ENCODE measurements around the gene PAFAH2.
A peak's percentile ranks its signal among the peaks of the same experiment; 100 is the strongest.

Gene PAFAH2

GRCh38 chr1:26005434-26006105, 7.7 kb upstream of the PAFAH2 start:
- H3K36me3 ChIP-seq (ENCODE audit: control insufficient read depth in 1 of 2, insufficient read depth in 2 of 2, low read length in 2 of 2) = no peaks in the 10 kb centered on the region
- H3K27me3 ChIP-seq (ENCODE audit: low read depth, low read length) = no peaks in the 10 kb centered on the region
- H3K4me1 ChIP-seq (ENCODE audit: control insufficient read depth in 1 of 2, insufficient read depth in 2 of 2, low read length in 2 of 2) = peaks cover 0 to 4% of the 10 kb centered on the region in 2 donors
- no peak overlapping the region for H3K27ac ChIP-seq (ENCODE audit: low read length)
- H3K9me3 ChIP-seq (ENCODE audit: control insufficient read depth in 1 of 2, low read length in 2 of 2) = no peaks in the 10 kb centered on the region
- no peak overlapping the region for H3K4me3 ChIP-seq (ENCODE audit: low read depth in 1 of 2, low read length in 2 of 2)

GRCh38 chr1:26003756-26004155, 5.9 kb upstream of the PAFAH2 start:
- Histone ChIP-seq H3K4me1 (ENCODE audit: control insufficient read depth in 1 of 2, insufficient read depth in 2 of 2, low read length in 2 of 2) (peaks cover 0 to 4% of the 10 kb centered on the region in 2 donors), H3K36me3 (ENCODE audit: control insufficient read depth in 1 of 2, insufficient read depth in 2 of 2, low read length in 2 of 2) (no peaks in the 10 kb centered on the region), H3K4me3 (ENCODE audit: low read depth in 1 of 2, low read length in 2 of 2) (no peak overlapping the region), H3K9me3 (ENCODE audit: control insufficient read depth in 1 of 2, low read length in 2 of 2) (no peaks in the 10 kb centered on the region), H3K27me3 (ENCODE audit: low read depth, low read length) (no peaks in the 10 kb centered on the region), H3K27ac (ENCODE audit: low read length) (no peak overlapping the region)

- H3K4me3 ChIP-seq (ENCODE audit: low read depth in 1 of 2, low read length in 2 of 2) = no peak overlapping the region
- no peaks in the 10 kb centered on the region for H3K9me3 ChIP-seq (ENCODE audit: control insufficient read depth in 1 of 2, low read length in 2 of 2)
- no peaks in the 10 kb centered on the region for H3K36me3 ChIP-seq (ENCODE audit: control insufficient read depth in 1 of 2, insufficient read depth in 2 of 2, low read length in 2 of 2)
- no peaks in the 10 kb centered on the region for H3K27me3 ChIP-seq (ENCODE audit: low read depth, low read length)
- H3K4me1 ChIP-seq (ENCODE audit: control insufficient read depth in 1 of 2, insufficient read depth in 2 of 2, low read length in 2 of 2) = peaks cover 5 to 9% of the 10 kb centered on the region in 2 donors
- H3K27ac ChIP-seq (ENCODE audit: low read length) = no peak overlapping the region
These were observed 5.4 kb upstream of the PAFAH2 start for GRCh38 chr1:26003262-26003661.

- H3K4me1 ChIP-seq (ENCODE audit: control insufficient read depth in 1 of 2, insufficient read depth in 2 of 2, low read length in 2 of 2) = peaks cover 12 to 16% of the 10 kb centered on the region in 2 donors
- H3K9me3 ChIP-seq (ENCODE audit: control insufficient read depth in 1 of 2, low read length in 2 of 2) = no peaks in the 10 kb centered on the region
- no peak overlapping the region for H3K27ac ChIP-seq (ENCODE audit: low read length)
- no peaks in the 10 kb centered on the region for H3K27me3 ChIP-seq (ENCODE audit: low read depth, low read length)
- H3K4me3 ChIP-seq (ENCODE audit: low read depth in 1 of 2, low read length in 2 of 2) = no peak overlapping the region
- H3K36me3 ChIP-seq (ENCODE audit: control insufficient read depth in 1 of 2, insufficient read depth in 2 of 2, low read length in 2 of 2) = no peaks in the 10 kb centered on the region
These were observed 1.4 kb upstream of the PAFAH2 start for GRCh38 chr1:25999041-25999800.

- peaks cover 12 to 16% of the 10 kb centered on the region in 2 donors for H3K4me1 ChIP-seq (ENCODE audit: control insufficient read depth in 1 of 2, insufficient read depth in 2 of 2, low read length in 2 of 2)
- H3K27me3 ChIP-seq (ENCODE audit: low read depth, low read length) = no peaks in the 10 kb centered on the region
- peak overlapping the region; percentile 67 to 78 for H3K4me3 ChIP-seq (ENCODE audit: low read depth in 1 of 2, low read length in 2 of 2)
- H3K9me3 ChIP-seq (ENCODE audit: control insufficient read depth in 1 of 2, low read length in 2 of 2) = no peaks in the 10 kb centered on the region
- no peaks in the 10 kb centered on the region for H3K36me3 ChIP-seq (ENCODE audit: control insufficient read depth in 1 of 2, insufficient read depth in 2 of 2, low read length in 2 of 2)
- H3K27ac ChIP-seq (ENCODE audit: low read length) = peak overlapping the region; percentile 79
These were observed 666 bp downstream of the PAFAH2 start for GRCh38 chr1:25996966-25997827.

- Histone ChIP-seq H3K9me3 (ENCODE audit: control insufficient read depth in 1 of 2, low read length in 2 of 2) (no peaks in the 10 kb centered on the region), H3K4me1 (ENCODE audit: control insufficient read depth in 1 of 2, insufficient read depth in 2 of 2, low read length in 2 of 2) (peaks cover 12 to 16% of the 10 kb centered on the region in 2 donors), H3K36me3 (ENCODE audit: control insufficient read depth in 1 of 2, insufficient read depth in 2 of 2, low read length in 2 of 2) (peaks cover 1 to 6% of the 10 kb centered on the region in 2 donors), H3K27ac (ENCODE audit: low read length) (no peak overlapping the region), H3K27me3 (ENCODE audit: low read depth, low read length) (no peaks in the 10 kb centered on the region), H3K4me3 (ENCODE audit: low read depth in 1 of 2, low read length in 2 of 2) (no peak overlapping the region)
These were observed 3.3 kb downstream of the PAFAH2 start for GRCh38 chr1:25994402-25995150.

- Histone ChIP-seq H3K4me3 (ENCODE audit: low read depth in 1 of 2, low read length in 2 of 2) (no peak overlapping the region), H3K27ac (ENCODE audit: low read length) (no peak overlapping the region), H3K9me3 (ENCODE audit: control insufficient read depth in 1 of 2, low read length in 2 of 2) (no peaks in the 10 kb centered on the region), H3K36me3 (ENCODE audit: control insufficient read depth in 1 of 2, insufficient read depth in 2 of 2, low read length in 2 of 2) (peaks cover 6 to 7% of the 10 kb centered on the region in 2 donors), H3K4me1 (ENCODE audit: control insufficient read depth in 1 of 2, insufficient read depth in 2 of 2, low read length in 2 of 2) (peaks cover 8 to 12% of the 10 kb centered on the region in 2 donors), H3K27me3 (ENCODE audit: low read depth, low read length) (no peaks in the 10 kb centered on the region)
These were observed 4.5 kb downstream of the PAFAH2 start for GRCh38 chr1:25993197-25993951.

- H3K4me1 ChIP-seq (ENCODE audit: control insufficient read depth in 1 of 2, insufficient read depth in 2 of 2, low read length in 2 of 2) = peaks cover 7 to 10% of the 10 kb centered on the region in 2 donors
- peaks cover 6 to 13% of the 10 kb centered on the region in 2 donors for H3K36me3 ChIP-seq (ENCODE audit: control insufficient read depth in 1 of 2, insufficient read depth in 2 of 2, low read length in 2 of 2)
- no peak overlapping the region for H3K4me3 ChIP-seq (ENCODE audit: low read depth in 1 of 2, low read length in 2 of 2)
- H3K27ac ChIP-seq (ENCODE audit: low read length) = no peak overlapping the region
- H3K9me3 ChIP-seq (ENCODE audit: control insufficient read depth in 1 of 2, low read length in 2 of 2) = no peaks in the 10 kb centered on the region
- no peaks in the 10 kb centered on the region for H3K27me3 ChIP-seq (ENCODE audit: low read depth, low read length)
These were observed 5.1 kb downstream of the PAFAH2 start for GRCh38 chr1:25992689-25993171.

GRCh38 chr1:25991937-25992688, 5.8 kb downstream of the PAFAH2 start:
- Histone ChIP-seq H3K9me3 (ENCODE audit: control insufficient read depth in 1 of 2, low read length in 2 of 2) (no peaks in the 10 kb centered on the region), H3K27ac (ENCODE audit: low read length) (no peak overlapping the region), H3K4me3 (ENCODE audit: low read depth in 1 of 2, low read length in 2 of 2) (no peak overlapping the region), H3K4me1 (ENCODE audit: control insufficient read depth in 1 of 2, insufficient read depth in 2 of 2, low read length in 2 of 2) (peaks cover 5 to 7% of the 10 kb centered on the region in 2 donors), H3K27me3 (ENCODE audit: low read depth, low read length) (no peaks in the 10 kb centered on the region), H3K36me3 (ENCODE audit: control insufficient read depth in 1 of 2, insufficient read depth in 2 of 2, low read length in 2 of 2) (peaks cover 6 to 13% of the 10 kb centered on the region in 2 donors)
